GM18907 (cell line): ENCODE data around the gene FAM193B.

ENCODE experiments used
- ATAC-seq: cut with Tn5 transposase; IDR thresholded peaks from one replicate; pipeline ENCODE4 v1.9.1; 2021; ENCODE audit warnings: mild to moderate bottlenecking, moderate library complexity; ENCODE audit not compliant: unreplicated experiment

Gene FAM193B

GRCh38 chr5:177554474-177555111 lies at the start of gene FAM193B:
Gene FAM193B (minus strand): TSS chr5:177554563. CDS start chr5:177554458, 105 bp downstream.
- ATAC-seq: peak; percentile 87

- no peak for ATAC-seq
These were observed 49.8 kb upstream of the FAM193B start for GRCh38 chr5:177604116-177604521.

DNA sequence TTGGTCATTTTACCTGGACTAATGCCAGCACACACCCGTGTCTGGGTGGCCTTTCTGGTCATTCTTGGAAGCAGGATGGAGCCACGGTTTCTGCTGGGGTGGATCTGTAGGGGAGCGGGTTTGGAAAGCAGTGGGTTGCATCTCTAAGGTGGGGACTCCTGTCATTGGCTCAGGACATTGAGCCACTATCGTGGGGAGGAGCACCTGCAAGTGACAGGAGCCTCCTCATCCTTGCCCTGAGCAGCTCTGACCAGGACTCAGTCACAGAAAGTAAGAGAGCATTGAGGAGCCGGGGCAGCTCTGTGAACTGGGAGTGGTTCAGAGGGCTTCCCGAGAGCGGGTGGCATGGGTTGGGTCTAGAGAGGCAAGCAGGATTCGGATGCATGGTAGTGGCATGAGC lies 49.3 kb upstream of the FAM193B start:
- no peak for ATAC-seq

DNA sequence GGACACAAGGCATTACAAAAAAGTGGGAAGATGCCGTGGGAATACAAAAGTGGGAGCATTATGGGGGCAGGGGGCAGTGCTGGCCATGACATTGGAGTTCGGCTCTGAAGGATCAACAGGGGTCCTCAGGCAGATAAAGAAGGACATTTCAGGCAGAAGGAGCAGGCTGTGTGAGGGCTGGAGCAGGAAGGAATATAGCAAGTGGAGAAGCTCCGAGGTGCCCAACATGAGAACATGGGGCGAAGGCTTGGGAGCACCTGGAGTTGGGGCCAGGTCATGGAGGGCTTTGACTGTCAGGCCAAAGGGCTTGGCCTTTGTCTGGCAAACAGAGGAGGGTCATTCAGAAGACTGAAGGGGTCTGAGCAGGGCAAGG lies 48.1 kb upstream of the FAM193B start:
- ATAC-seq: no peak

GRCh38 chr5:177601577-177602457 lies 47.5 kb upstream of the FAM193B start:
- no peak for ATAC-seq

GRCh38 chr5:177601126-177601525 lies 46.8 kb upstream of the FAM193B start:
- no peak for ATAC-seq

DNA sequence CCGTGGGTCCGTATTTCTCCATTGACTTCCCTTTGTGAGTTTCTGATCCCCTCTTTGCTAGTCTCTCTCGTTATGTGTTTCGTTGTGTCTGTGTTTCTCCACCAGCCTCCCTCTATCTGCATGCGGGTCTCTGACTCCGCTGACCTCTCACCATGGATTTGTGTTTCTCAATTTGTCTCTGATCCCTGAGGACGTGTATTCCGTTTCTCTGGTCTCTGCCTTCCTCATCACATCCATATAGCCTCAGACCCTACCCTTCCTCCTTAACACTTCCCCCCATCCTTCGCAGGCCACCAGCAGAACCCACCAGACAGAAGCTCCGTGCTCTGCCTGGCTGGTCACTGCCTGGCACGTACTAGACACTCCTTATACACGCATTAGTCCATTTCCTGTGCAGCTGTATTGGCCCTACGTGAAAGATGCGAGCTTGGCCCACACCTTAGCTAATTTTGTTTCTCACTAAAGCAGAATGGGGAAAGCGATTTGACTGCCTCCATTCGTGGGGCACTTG lies 46.2 kb upstream of the FAM193B start:
- no peak for ATAC-seq

DNA sequence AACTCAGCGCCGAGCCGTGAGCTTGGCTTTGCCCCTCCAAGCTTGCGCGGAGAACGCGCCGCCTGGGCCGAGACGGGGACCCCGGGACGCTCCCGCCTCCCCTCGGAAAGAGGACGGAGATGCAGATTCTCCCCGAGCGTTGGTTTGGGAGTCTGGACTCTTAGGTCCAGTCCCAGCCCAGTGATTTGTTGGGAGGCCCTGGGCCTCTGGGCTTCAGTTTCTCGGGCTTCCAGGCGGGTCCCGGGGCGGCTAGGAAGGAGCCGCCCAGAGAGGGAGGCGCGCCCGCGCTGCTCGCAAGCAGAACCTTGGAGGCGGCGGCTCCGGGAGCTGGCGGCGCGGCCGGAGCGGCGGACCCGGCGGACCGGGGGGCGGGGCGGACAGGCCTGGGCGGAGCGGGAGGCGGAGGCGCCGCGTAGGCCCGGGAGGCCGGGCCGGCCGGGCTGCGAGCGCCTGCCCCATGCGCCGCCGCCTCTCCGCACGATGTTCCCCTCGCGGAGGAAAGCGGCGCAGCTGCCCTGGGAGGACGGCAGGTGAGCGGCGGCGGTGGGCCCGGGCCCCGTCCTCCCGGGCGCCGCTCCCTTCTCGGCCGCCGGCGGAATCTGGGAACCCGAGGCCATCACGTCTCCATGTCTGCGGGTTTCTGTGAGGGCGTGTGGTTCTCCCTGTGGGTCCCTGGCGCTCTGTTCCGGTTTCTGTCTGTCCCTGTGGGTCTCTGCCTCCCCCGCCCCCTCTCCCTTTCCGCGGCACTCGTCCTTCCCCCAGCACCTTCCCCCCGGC lies 45.6 kb upstream of the FAM193B start, which contains the start of gene B4GALT7:
Gene B4GALT7, plus strand, starts transcription at position 402 of the 777 bp plus-strand sequence. Its CDS starts 79 bp downstream, at position 481.
- ATAC-seq: peak; percentile 83

- no peak for ATAC-seq
These were observed 44.1 kb upstream of the FAM193B start for GRCh38 chr5:177598477-177598876.

DNA sequence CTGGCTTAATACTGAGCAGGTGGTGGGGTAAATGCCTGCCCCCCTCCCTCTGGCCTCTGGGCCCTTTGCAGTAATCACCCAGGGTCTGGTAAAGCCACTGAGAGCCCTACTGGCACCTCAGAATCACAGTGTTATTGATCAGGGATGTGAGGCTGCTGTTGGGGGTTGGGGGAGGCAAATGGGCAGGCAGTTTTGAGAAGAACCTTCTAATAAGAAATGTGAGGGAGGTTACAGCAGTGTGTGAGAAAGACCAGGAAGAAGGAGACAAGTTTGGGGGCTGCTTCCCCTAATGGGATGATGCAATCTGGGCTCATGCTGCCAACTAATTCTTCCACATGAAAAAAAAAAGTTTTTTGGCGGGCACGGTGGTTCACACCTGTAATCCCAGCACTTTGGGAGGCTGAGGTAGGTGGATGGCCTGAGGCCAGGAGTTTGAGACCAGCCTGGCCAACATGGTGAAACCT lies 42.4 kb upstream of the FAM193B start:
- no peak for ATAC-seq

- ATAC-seq: no peak
These were observed 41.8 kb upstream of the FAM193B start for GRCh38 chr5:177595991-177596774.

DNA sequence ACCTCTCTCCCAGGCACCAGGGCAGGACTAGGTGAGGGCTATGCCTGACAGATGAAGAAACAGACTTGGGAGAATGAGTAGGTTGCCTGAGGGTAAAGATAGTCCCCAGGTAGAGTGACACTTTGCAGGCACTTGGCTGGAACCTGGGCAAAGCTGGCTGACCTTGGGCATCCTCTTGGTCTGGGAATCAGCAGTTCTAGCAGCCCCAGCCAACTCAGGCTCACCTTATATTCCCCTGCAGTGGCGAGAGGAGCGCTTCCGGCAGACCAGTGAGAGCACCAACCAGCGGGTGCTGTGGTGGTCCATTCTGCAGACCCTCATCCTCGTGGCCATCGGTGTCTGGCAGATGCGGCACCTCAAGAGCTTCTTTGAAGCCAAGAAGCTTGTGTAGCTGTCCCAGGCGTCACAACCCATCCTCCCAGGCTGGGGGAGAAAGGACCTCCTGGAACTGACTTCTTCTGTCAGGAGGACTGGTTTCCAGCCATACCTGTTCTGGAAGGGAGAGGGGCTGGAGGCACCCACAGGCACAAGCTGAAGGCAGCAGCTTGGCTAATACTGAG lies 40.7 kb upstream of the FAM193B start:
- no peak for ATAC-seq

- ATAC-seq: no peak
These were observed 39.7 kb upstream of the FAM193B start for GRCh38 chr5:177594071-177594470.

- ATAC-seq: no peak
These were observed 39.1 kb upstream of the FAM193B start for GRCh38 chr5:177593511-177593910.

DNA sequence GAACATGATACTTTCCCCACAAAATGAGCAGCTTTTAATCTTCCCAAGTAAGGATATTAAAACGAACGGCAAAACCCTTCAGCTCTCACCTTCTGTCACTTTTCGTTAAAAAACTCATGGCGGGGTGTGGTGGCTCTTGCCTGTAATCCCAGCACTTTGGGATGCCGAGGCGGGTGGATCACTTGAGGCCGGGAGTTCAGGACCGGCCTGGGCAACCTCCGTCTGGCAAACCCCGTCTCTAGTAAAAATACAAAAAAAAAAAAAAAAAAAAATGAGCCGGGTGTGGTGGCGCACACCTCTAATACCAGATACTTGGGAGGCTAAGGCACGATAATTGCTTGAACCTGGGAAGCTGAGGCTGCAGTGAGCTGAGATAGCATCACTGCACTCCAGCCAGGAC lies 38.5 kb upstream of the FAM193B start:
- ATAC-seq: no peak

DNA sequence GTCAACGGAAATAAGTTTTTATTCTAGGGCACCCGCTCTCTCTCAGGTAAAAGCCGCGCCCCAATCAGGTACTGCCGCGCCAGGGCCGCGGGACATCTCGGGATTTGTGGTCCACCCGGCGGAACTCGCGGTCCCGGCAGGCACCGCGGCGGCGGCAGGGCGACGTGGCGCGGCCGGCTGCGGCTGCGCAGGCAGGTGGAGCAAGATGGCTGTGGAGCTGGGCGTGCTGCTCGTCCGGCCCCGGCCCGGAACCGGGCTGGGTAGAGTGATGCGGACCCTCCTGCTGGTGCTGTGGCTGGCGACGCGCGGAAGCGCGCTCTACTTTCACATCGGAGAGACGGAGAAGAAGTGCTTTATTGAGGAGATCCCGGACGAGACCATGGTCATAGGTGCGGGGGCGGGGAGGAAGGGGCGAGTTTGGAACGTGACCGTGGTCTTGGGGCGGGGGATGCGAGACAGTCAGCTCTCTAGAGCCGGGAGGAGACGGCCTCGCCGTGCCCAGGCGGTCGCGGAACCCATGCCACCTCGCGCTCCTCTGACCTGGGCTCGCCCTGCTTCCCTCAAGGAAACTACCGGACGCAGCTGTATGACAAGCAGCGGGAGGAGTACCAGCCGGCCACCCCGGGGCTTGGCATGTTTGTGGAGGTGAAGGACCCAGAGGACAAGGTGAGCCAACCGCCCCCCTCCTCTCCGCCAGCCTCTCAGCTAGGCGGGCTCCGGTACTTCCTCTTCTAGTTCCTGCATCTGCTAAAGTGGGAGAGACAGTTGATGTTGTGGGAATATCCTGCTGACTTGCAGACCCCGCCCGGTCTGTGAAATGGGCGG lies 37.9 kb upstream of the FAM193B start, which contains the start of gene TMED9:
Gene TMED9, plus strand, starts transcription at position 194 of the 825 bp plus-strand sequence. Its CDS starts 12 bp downstream, at position 206.
- ATAC-seq: peak; percentile 91

DNA sequence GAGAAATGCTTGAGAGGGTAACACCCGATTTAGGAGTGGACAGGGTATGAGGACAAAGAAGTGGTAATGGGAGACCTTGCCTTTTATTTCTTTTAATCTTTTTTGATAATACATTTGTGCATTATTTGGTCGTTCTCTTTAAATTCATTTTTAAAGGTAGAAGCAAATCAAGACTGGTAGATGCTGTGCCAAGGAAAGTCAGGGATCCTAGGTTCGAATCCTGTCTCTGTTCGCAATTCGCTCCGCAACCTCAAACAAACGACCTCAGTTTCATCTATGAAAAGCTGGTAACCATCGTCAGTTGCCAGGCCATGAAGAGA lies 37.3 kb upstream of the FAM193B start:
- ATAC-seq: no peak

GRCh38 chr5:177590406-177590805 lies 36.0 kb upstream of the FAM193B start:
- ATAC-seq: no peak

DNA sequence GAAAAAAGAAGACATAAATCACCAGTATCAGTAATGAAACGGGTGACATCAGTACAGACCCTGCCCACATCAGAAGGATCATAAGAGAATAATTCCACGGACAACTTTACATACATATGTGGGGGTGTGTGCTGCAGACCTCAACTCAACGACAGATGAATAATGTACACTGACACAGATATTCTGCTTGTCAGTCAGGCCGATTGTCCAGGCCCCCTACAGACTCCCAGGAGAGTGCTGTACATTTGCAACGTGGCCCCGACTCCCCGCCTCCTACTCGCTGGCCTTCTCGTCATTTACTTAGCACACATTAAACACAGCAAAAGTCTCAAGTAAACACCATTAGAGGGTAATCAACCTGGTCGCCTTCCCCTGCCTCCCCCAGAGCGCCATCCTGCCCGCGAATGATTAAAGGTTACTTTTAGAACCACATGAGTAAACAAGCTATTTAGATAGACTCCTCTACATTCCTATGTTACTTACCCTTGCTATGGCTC lies 34.1 kb upstream of the FAM193B start:
- ATAC-seq: no peak
